ENCODE data around the gene TMED8. TPM values are rescaled to one million over a fixed set of nuclear protein-coding genes. Genes with fewer than 3 reads are reported as not detected.

The TMED8 gene
- total RNA-seq, 1 experiment from 2014 or later, result 21.2 TPM

DNA sequence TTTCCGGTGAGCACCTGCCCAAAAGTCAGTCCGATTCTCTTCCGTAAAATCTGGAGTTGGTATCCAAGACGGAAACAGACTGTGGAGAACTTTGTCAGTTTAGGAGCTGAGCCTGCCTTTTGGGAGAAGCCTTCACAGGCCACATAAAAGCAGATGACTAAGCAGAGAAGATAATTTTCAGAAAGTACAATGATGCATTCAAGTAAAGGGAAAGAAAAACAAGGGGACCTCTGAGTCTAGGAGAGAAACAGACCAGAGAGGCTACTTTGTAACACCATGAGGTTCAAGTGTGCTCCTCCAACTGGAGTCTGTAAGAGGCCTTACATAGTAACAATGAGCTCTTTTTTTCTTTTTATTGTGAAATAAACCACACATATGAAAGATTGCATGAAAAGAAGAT lies 21.1 kb downstream of the TMED8 start (continued):
- TF ChIP-seq, protein P1, sequence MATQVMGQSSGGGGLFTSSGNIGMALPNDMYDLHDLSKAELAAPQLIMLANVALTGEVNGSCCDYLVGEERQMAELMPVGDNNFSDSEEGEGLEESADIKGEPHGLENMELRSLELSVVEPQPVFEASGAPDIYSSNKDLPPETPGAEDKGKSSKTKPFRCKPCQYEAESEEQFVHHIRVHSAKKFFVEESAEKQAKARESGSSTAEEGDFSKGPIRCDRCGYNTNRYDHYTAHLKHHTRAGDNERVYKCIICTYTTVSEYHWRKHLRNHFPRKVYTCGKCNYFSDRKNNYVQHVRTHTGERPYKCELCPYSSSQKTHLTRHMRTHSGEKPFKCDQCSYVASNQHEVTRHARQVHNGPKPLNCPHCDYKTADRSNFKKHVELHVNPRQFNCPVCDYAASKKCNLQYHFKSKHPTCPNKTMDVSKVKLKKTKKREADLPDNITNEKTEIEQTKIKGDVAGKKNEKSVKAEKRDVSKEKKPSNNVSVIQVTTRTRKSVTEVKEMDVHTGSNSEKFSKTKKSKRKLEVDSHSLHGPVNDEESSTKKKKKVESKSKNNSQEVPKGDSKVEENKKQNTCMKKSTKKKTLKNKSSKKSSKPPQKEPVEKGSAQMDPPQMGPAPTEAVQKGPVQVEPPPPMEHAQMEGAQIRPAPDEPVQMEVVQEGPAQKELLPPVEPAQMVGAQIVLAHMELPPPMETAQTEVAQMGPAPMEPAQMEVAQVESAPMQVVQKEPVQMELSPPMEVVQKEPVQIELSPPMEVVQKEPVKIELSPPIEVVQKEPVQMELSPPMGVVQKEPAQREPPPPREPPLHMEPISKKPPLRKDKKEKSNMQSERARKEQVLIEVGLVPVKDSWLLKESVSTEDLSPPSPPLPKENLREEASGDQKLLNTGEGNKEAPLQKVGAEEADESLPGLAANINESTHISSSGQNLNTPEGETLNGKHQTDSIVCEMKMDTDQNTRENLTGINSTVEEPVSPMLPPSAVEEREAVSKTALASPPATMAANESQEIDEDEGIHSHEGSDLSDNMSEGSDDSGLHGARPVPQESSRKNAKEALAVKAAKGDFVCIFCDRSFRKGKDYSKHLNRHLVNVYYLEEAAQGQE (IDR thresholded peaks at IDR 0.05; ENCODE audit: low read depth), result no peak
- no peak for TF ChIP-seq CEBPB (IDR thresholded peaks at IDR 0.05; ENCODE audit: low read depth)
- no peak for TF ChIP-seq FOSL1 (IDR thresholded peaks at IDR 0.05; ENCODE audit: low read depth)
- TF ChIP-seq TCF7L2 (IDR thresholded peaks at IDR 0.05; ENCODE audit: borderline replicate concordance, extremely low read depth, insufficient read depth, insufficient read length), result no peak

DNA sequence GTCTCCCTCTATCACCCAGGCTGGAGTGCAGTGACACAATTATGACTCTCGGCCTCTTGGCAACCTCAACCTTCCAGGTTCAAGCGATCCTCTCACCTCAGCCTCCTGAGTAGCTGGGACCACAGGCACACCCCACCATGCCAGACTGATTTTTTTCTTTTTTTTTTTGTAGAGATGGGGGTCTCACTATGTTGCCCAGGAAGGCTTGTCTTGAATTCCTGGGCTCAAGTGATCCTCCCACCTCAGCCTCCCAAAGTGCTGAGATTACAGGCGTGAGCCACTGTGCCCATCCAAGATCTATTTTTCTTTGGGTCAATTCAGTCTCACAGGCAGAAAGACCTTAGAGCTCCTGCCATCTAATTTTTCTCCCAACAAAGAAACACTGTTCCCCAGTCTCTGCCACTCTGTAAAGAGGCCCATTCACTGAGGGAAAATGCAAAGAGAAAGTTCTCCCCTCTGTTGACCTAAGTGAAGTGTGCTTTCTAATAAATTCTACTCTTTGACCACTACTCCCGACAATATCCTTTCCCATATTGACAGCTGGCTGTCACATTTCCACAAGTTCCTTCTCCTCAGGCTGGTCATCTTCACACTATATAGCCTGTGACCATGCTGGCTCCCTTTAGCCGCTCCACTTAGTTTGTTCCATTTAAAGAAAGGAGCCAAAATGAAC lies 23.3 kb downstream of the TMED8 start:
- H3K4me1 ChIP-seq (ENCODE audit: control insufficient read depth in 1 of 2, insufficient read depth in 2 of 2, low read length in 2 of 2), result no peaks in the 10 kb centered on the region
- H3K27ac ChIP-seq (ENCODE audit: low read depth, low read length), result no peak overlapping the region
- no peaks in the 10 kb centered on the region for H3K9me3 ChIP-seq (ENCODE audit: control insufficient read depth in 1 of 2, insufficient read depth in 1 of 2, low read depth in 1 of 2, low read length in 2 of 2)
- DNase-seq (ENCODE audit: low read depth, low spot score), result no peak
- CTCF ChIA-PET, result no interaction called here
- intact Hi-C loops (cut with micrococcal nuclease), result no loop called here
- H4K20me1 ChIP-seq (ENCODE audit: insufficient read depth), result no peaks in the 10 kb centered on the region
- no peaks in the 10 kb centered on the region for H3K9me2 ChIP-seq (ENCODE audit: insufficient read depth)
- no peaks in the 10 kb centered on the region for H3K79me2 ChIP-seq (ENCODE audit: insufficient read depth, low read length)
- no peak for ATAC-seq
- no peak overlapping the region for H3K4me3 ChIP-seq (replicated peaks in 1 of 2; ENCODE audit: low read depth in 1 of 2, low read length in 2 of 2)
- no peak overlapping the region for H3K4me2 ChIP-seq (ENCODE audit: low read length)
- no peak overlapping the region for H2AFZ ChIP-seq (ENCODE audit: low read depth, low read length, poor library complexity, severe bottlenecking)
- H3K27me3 ChIP-seq (ENCODE audit: insufficient read depth, low read length), result no peaks in the 10 kb centered on the region
- RAD21 ChIA-PET (ENCODE audit: low non-redundant PET in 1 of 2, low total read pairs in 2 of 2, uncharacterized antibody in 2 of 2, unreplicated experiment in 2 of 2), result no interaction called here
- POLR2A ChIA-PET, result no interaction called here
- H3K36me3 ChIP-seq (ENCODE audit: control insufficient read depth in 1 of 2, insufficient read depth in 2 of 2, low read length in 2 of 2), result 0 out of 4 replicates have a peak, but pooled peaks cover 0 to 4% of the 10 kb centered on the region in 2 experiments
- no peak overlapping the region for H3K9ac ChIP-seq (ENCODE audit: low read length)
- BruUV-seq (replicated peaks), result no TSS peak
- TF ChIP-seq SP1 (IDR thresholded peaks at IDR 0.05; ENCODE audit: low read depth) (no peak), CBX3 (IDR thresholded peaks at IDR 0.05; ENCODE audit: low read depth) (no peak), EZH2phosphoT487 (IDR thresholded peaks at IDR 0.05; ENCODE audit: borderline replicate concordance) (no peak), POLR2AphosphoS5 (IDR thresholded peaks at IDR 0.05; ENCODE audit: low read depth, low read length) (no peak), ELF1 (IDR thresholded peaks at IDR 0.05; ENCODE audit: borderline replicate concordance, low read depth) (no peak), EGR1 (IDR thresholded peaks at IDR 0.05; ENCODE audit: low read depth) (no peak), CEBPB (IDR thresholded peaks at IDR 0.05; ENCODE audit: low read depth) (no peak), YY1 (IDR thresholded peaks at IDR 0.05; ENCODE audit: extremely low read depth, insufficient replicate concordance, low read depth, low read length) (no peak), JUND (IDR thresholded peaks at IDR 0.05) (no peak), FOSL1 (IDR thresholded peaks at IDR 0.05; ENCODE audit: low read depth) (no peak), SIN3A (IDR thresholded peaks at IDR 0.05; ENCODE audit: low read depth) (no peak)
- TF ChIP-seq, protein P2, sequence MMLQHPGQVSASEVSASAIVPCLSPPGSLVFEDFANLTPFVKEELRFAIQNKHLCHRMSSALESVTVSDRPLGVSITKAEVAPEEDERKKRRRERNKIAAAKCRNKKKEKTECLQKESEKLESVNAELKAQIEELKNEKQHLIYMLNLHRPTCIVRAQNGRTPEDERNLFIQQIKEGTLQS (IDR thresholded peaks at IDR 0.05), result no peak
- TF ChIP-seq, protein P3, sequence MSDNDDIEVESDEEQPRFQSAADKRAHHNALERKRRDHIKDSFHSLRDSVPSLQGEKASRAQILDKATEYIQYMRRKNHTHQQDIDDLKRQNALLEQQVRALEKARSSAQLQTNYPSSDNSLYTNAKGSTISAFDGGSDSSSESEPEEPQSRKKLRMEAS (IDR thresholded peaks at IDR 0.05), result no peak
- TF ChIP-seq, protein P1 (IDR thresholded peaks at IDR 0.05; ENCODE audit: low read depth), result no peak

Data from HCT116 (cell line).